HG03159 (cell line): ENCODE results near the gene PPME1.
A peak's percentile ranks its signal among the peaks of the same experiment; 100 is the strongest.
"Not testable (repeated sequence)": the region's sequence is repeated elsewhere in the genome, so short reads cannot be mapped to it uniquely, and the experiment has no call there.

ENCODE experiments used
- ATAC-seq: cut with Tn5 transposase; IDR thresholded peaks from one replicate; pipeline ENCODE4 v1.9.1; 2021; ENCODE audit warnings: mild to moderate bottlenecking, moderate library complexity; ENCODE audit not compliant: unreplicated experiment

The PPME1 gene

GRCh38 chr11:74170694-74171629, at the start of gene PPME1, which contains the start of gene C2CD3:
Gene PPME1 (plus strand): TSS chr11:74171289. CDS start chr11:74171422, 133 bp downstream.
Gene C2CD3 (minus strand): TSS chr11:74171002. CDS start chr11:74170792, 210 bp downstream.
- peak; percentile 96 for ATAC-seq

GRCh38 chr11:74121804-74122203, 49.3 kb upstream of the PPME1 start:
- ATAC-seq, result no peak

GRCh38 chr11:74123008-74123448, 48.1 kb upstream of the PPME1 start:
- no peak for ATAC-seq

- ATAC-seq, result not testable (repeated sequence)
These were observed 42.0 kb upstream of the PPME1 start for GRCh38 chr11:74129121-74129520.

- ATAC-seq, result no peak
These were observed 38.3 kb upstream of the PPME1 start for GRCh38 chr11:74132833-74133232.

GRCh38 chr11:74133436-74133835, 37.7 kb upstream of the PPME1 start:
- ATAC-seq, result no peak

- ATAC-seq, result no peak
These were observed 36.4 kb upstream of the PPME1 start for GRCh38 chr11:74134661-74135060.

GRCh38 chr11:74135127-74135840, 35.8 kb upstream of the PPME1 start:
- ATAC-seq, result no peak

- ATAC-seq, result no peak
These were observed 33.1 kb upstream of the PPME1 start for GRCh38 chr11:74138021-74138420.

- no peak for ATAC-seq
These were observed 32.5 kb upstream of the PPME1 start for GRCh38 chr11:74138572-74138971.

- ATAC-seq, result no peak
These were observed 31.8 kb upstream of the PPME1 start for GRCh38 chr11:74139151-74139918.

- ATAC-seq, result not testable (repeated sequence)
These were observed 31.1 kb upstream of the PPME1 start for GRCh38 chr11:74139919-74140431.

- ATAC-seq, result no peak
These were observed 29.8 kb upstream of the PPME1 start for GRCh38 chr11:74141241-74141695.

GRCh38 chr11:74141908-74142307, 29.2 kb upstream of the PPME1 start:
- ATAC-seq, result no peak

- no peak for ATAC-seq
These were observed 28.5 kb upstream of the PPME1 start for GRCh38 chr11:74142624-74143023.

- ATAC-seq, result no peak
These were observed 26.5 kb upstream of the PPME1 start for GRCh38 chr11:74144592-74144991.

GRCh38 chr11:74147199-74147929, 23.7 kb upstream of the PPME1 start:
- no peak for ATAC-seq

GRCh38 chr11:74153224-74153623, 17.9 kb upstream of the PPME1 start:
- ATAC-seq, result no peak

- no peak for ATAC-seq
These were observed 16.3 kb upstream of the PPME1 start for GRCh38 chr11:74154620-74155281.
